ENCODE measurements around the gene RPA3. TPM values are rescaled to one million over a fixed set of nuclear protein-coding genes. Genes with fewer than 3 reads are reported as not detected.

The RPA3 gene
- total and polyA plus RNA-seq, 7 experiments from 2014 or later: 20.0 to 96.9 (median 28.1) TPM

GRCh38 chr7:7596176-7596575, 122.2 kb downstream of the RPA3 start:
- Histone ChIP-seq H3K4me1 (ENCODE audit: control insufficient read depth in 2 of 2, insufficient read depth in 2 of 2, low read length in 2 of 2) (peaks cover 0 to 3% of the 10 kb centered on the region in 2 donors), H3K27ac (ENCODE audit: low read depth, low read length) (no peak overlapping the region), H3K9me3 (ENCODE audit: control insufficient read depth in 2 of 3, low read length in 3 of 3) (no peaks in the 10 kb centered on the region), H3K4me3 (ENCODE audit: low read length) (no peak overlapping the region), H3K36me3 (ENCODE audit: control insufficient read depth in 2 of 3, insufficient read depth in 3 of 3, low read length in 3 of 3) (peaks cover 0 to 12% (median 0%) of the 10 kb centered on the region in 3 experiments), H3K27me3 (ENCODE audit: control insufficient read depth in 2 of 2, insufficient read depth in 2 of 2, low read length in 2 of 2) (no peaks in the 10 kb centered on the region)
- DNase-seq: no peak
- ChIA-PET CTCF (interaction anchor here (1.0 to 4.2 kb wide), 9 partner anchors 44 to 700 kb away, joined by 3 to 24 read pairs (median 7); partner anchors contain the start of gene UMAD1), POLR2A (interaction anchor here (1.0 kb wide), 1 partner anchor 402 kb away, joined by 3 read pairs; no protein-coding TSS in a partner anchor)
- Mint-ChIP-seq H3K4me3 (no peak overlapping the region), H3K4me1 (no peaks in the 10 kb centered on the region), H3K27me3 (no peaks in the 10 kb centered on the region), H3K9me3 (peaks cover 0 to 14% (median 0%) of the 10 kb centered on the region in 11 donors), H3K36me3 (peaks cover 0 to 42% (median 19%) of the 10 kb centered on the region in 5 donors), H3K27ac (no peak overlapping the region)
- intact Hi-C loops (cut with micrococcal nuclease): loop anchor here (5.0 kb wide), 3 partner anchors 41 to 701 kb away; no protein-coding TSS in a partner anchor
- ATAC-seq: peak; percentile 45

GRCh38 chr7:7595451-7595850, 123.0 kb downstream of the RPA3 start:
- Mint-ChIP-seq H3K27me3 (no peaks in the 10 kb centered on the region), H3K27ac (no peak overlapping the region), H3K4me1 (no peaks in the 10 kb centered on the region), H3K4me3 (no peak overlapping the region), H3K36me3 (peaks cover 0 to 42% (median 16%) of the 10 kb centered on the region in 5 donors), H3K9me3 (peaks cover 0 to 7% (median 0%) of the 10 kb centered on the region in 11 donors)
- Histone ChIP-seq H3K4me1 (ENCODE audit: control insufficient read depth in 2 of 2, insufficient read depth in 2 of 2, low read length in 2 of 2) (peaks cover 0 to 3% of the 10 kb centered on the region in 2 donors), H3K36me3 (ENCODE audit: control insufficient read depth in 2 of 3, insufficient read depth in 3 of 3, low read length in 3 of 3) (peaks cover 0 to 15% (median 0%) of the 10 kb centered on the region in 3 experiments), H3K9me3 (ENCODE audit: control insufficient read depth in 2 of 3, low read length in 3 of 3) (no peaks in the 10 kb centered on the region), H3K4me3 (ENCODE audit: low read length) (no peak overlapping the region), H3K27ac (ENCODE audit: low read depth, low read length) (no peak overlapping the region), H3K27me3 (ENCODE audit: control insufficient read depth in 2 of 2, insufficient read depth in 2 of 2, low read length in 2 of 2) (no peaks in the 10 kb centered on the region)
- ATAC-seq: peak; percentile 65
- CTCF ChIA-PET: interaction anchor here (0.8 to 4.2 kb wide), 10 partner anchors 10 to 701 kb away, joined by 3 to 24 read pairs (median 7); partner anchors contain the start of gene UMAD1
- POLR2A ChIA-PET: no interaction called here
- DNase-seq: peak in 6 of 9 donors; percentile 14 to 45 (median 36)
- intact Hi-C loops (cut with micrococcal nuclease): loop anchor here (1.0 to 5.0 kb wide), 10 partner anchors 42 to 702 kb away; no protein-coding TSS in a partner anchor

Other genes starting within 250 kb of the RPA3 start
- gene COL28A1, start 182.7 kb downstream of the RPA3 start, total RNA-seq: under 1 TPM in 4 of 5 experiments, not detected in 1; 0.24 to 0.49 (median 0.41) TPM
- under 1 TPM in 1 of 2 donors, not detected in 1; 0.12 TPM for gene COL28A1, start 182.7 kb downstream of the RPA3 start, polyA plus RNA-seq
- gene MIOS, start 151.7 kb downstream of the RPA3 start, total RNA-seq: 10 to 100 TPM; 24.3 to 31.7 (median 28.7) TPM
- 10 to 100 TPM; 15.6 to 21.6 TPM for gene MIOS, start 151.7 kb downstream of the RPA3 start, polyA plus RNA-seq
- gene UMAD1, start 77.9 kb downstream of the RPA3 start, total RNA-seq: 10 to 100 TPM; 11.4 to 28.5 (median 14.5) TPM
- gene UMAD1, start 77.9 kb downstream of the RPA3 start, polyA plus RNA-seq: 10 to 100 TPM; 26.7 to 28.6 TPM

All from naive thymus-derived CD4-positive, alpha-beta T cell (primary cell).